Psoas muscle (tissue), 8 donors: ENCODE data around the gene GLRA1. TPM values are rescaled to one million over a fixed set of nuclear protein-coding genes. Genes with fewer than 3 reads are reported as not detected.

Experiments used
- ATAC-seq, 4 donors: fragments of 200-7000 bp; cut with Tn5 transposase; one replicate each; pipeline ENCODE4 v1.9.1; 2020; ENCODE audit warnings: moderate library complexity in 3 of 4, mild to moderate bottlenecking in 2 of 4
- DNase-seq, 2 donors: peaks; one replicate each; pipeline ENCODE4 v3.0.0-alpha.2; 2020
- H3K27ac ChIP-seq: fragments of 200-600 bp; one replicate; pipeline ENCODE4 v1.8.0; 2022
- H3K27me3 ChIP-seq, 3 donors: fragments of 200-600 bp in 1 of 3; one replicate each; pipeline versions ENCODE4 v1.6.1 to v1.8.0; 2013 to 2022; ENCODE audit warnings: low read length in 2 of 3, mild to moderate bottlenecking in 2 of 3, moderate library complexity in 1 of 3; ENCODE audit not compliant: insufficient read depth in 3 of 3
- H3K36me3 ChIP-seq, 2 donors: fragments of 200-600 bp in 1 of 2; one replicate each; pipeline versions ENCODE4 v1.6.1 to v1.8.0; 2013 to 2022; ENCODE audit warnings: low read depth in 1 of 2, mild to moderate bottlenecking in 1 of 2, moderate library complexity in 1 of 2; ENCODE audit not compliant: insufficient read depth in 1 of 2
- H3K4me1 ChIP-seq: fragments of 200-600 bp; one replicate; pipeline ENCODE4 v1.8.0; 2022
- H3K4me3 ChIP-seq: fragments of 200-600 bp; one replicate; pipeline ENCODE4 v1.8.0; 2022; ENCODE audit warnings: mild to moderate bottlenecking
- H3K9me3 ChIP-seq: fragments of 200-600 bp; one replicate; pipeline ENCODE4 v1.8.0; 2022
- WGBS, 3 donors: extraction: QIAGEN DNeasy Blood & Tissue Kit; methylation state at CpG; one replicate each; pipeline versions ENCODE4 v1.1.6 to v1.1.7; 2013; 5-methylcytosine and 5-hydroxymethylcytosine counted together
- intact Hi-C, 2 donors: fragments of 100-400 bp; cut with DNase I; formaldehyde crosslinking; loops; one replicate each; pipeline versions ENCODE4 v1.11.0 to v1.14.2; 2022
- polyA plus RNA-seq, 3 donors: library from polyadenylated mRNA; stranded (reverse); fragments of 200-250 nt; gene quantifications; one replicate each; pipeline ENCODE4 v1.2.3, GENCODE V29; 2013
- total RNA-seq, 4 donors: library from RNA; stranded (reverse); fragmentation: NEBNext Ultra II Directional in 2 of 4; extraction: Animal tissue kit (Norgen Biotek cat#: 25700) in 2 of 4; gene quantifications; one replicate each; pipeline versions ENCODE4 v1.2.1 to v1.2.4, GENCODE V29; 2021 to 2023
- TF ChIP-seq, protein P1 (sequence below): fragments of 200-600 bp; IDR thresholded peaks from one replicate; pipeline ENCODE4 v1.8.0; 2022; ENCODE audit warnings: antibody characterized with exemption
- donor health status: healthy with polysubstance abuse.
- donor health status: DM: no; HTN: no; CAD: no; lungs with moderate emphysema.
- donor health status: Bipolar disorder and iron deficiency.
- donor health status: healthy.
- donor health status: DM: yes; HTN: yes; CAD: no.
- donor health status: DM: no; HTN: no; CAD: no.
- donor health status: DM: no; HTN: no; CAD: no.
- donor health status: DM: yes; HTN: yes; CAD: no.

GLRA1 gene
- total and polyA plus RNA-seq, 7 donors: not detected

- Histone ChIP-seq H3K4me3 (peak overlapping the region; percentile 4), H3K4me1 (peaks cover 76% of the 10 kb centered on the region), H3K36me3 (no peaks in the 10 kb centered on the region), H3K9me3 (no peaks in the 10 kb centered on the region), H3K27ac (peak overlapping the region; percentile 26), H3K27me3 (no peaks in the 10 kb centered on the region)
- ATAC-seq (peak in 1 of 4 donors; percentile 18), DNase-seq (no peak)
- WGBS, 3 donors: 89 to 90% (median 90%) methylated on average over 11 of the region's 11 CpGs
- TF ChIP-seq, protein P1, sequence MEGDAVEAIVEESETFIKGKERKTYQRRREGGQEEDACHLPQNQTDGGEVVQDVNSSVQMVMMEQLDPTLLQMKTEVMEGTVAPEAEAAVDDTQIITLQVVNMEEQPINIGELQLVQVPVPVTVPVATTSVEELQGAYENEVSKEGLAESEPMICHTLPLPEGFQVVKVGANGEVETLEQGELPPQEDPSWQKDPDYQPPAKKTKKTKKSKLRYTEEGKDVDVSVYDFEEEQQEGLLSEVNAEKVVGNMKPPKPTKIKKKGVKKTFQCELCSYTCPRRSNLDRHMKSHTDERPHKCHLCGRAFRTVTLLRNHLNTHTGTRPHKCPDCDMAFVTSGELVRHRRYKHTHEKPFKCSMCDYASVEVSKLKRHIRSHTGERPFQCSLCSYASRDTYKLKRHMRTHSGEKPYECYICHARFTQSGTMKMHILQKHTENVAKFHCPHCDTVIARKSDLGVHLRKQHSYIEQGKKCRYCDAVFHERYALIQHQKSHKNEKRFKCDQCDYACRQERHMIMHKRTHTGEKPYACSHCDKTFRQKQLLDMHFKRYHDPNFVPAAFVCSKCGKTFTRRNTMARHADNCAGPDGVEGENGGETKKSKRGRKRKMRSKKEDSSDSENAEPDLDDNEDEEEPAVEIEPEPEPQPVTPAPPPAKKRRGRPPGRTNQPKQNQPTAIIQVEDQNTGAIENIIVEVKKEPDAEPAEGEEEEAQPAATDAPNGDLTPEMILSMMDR: no peak
- intact Hi-C loops: no loop called here
These were observed 144.3 kb downstream of the GLRA1 start for GRCh38 chr5:151780348-151780747.

DNA sequence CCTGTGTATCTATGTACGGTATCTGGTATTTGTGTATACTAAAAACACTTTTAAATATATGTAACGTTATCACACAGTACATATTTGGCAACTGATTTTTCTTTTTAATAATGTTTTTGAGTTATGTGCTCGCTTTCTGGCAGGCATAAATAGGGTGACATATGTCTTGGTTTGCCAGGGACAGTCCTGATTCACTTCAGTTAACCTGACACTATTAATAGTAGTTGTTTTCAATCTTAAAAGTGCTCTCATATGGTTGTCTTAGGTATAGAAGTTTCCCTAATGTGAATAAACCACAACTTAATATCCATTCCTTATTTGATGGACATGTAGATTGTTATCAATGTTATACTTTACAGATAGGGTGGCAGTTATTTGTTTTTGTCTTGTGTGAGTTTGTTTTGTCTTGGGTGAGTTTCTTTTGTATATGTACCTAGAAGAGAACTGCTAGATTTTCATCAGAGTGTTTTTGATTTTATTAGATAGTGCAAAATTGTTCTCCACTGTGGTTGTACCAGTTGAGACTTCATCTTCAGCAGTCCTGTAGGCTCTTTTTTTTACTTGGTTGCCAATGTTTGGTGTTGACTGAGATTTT lies 145.0 kb downstream of the GLRA1 start:
- Histone ChIP-seq H3K4me3 (peak overlapping the region; percentile 4), H3K36me3 (no peaks in the 10 kb centered on the region), H3K4me1 (peaks cover 79% of the 10 kb centered on the region), H3K27me3 (no peaks in the 10 kb centered on the region), H3K27ac (peak overlapping the region; percentile 26), H3K9me3 (no peaks in the 10 kb centered on the region)
- ATAC-seq (peak; percentile 35 to 74 (median 52)), DNase-seq (no peak)
- WGBS, 3 donors: 30 to 49% (median 33%) methylated on average over 3 of the region's 3 CpGs
- intact Hi-C loops: no loop called here
- TF ChIP-seq, protein P1: no peak

GRCh38 chr5:151775025-151775606 lies 149.5 kb downstream of the GLRA1 start:
- TF ChIP-seq, protein P1: no peak
- peaks cover 53% of the 10 kb centered on the region for H3K4me1 ChIP-seq
- no peaks in the 10 kb centered on the region for H3K9me3 ChIP-seq
- H3K27ac ChIP-seq: peak overlapping the region; percentile 93
- intact Hi-C loops: no loop called here
- H3K36me3 ChIP-seq: no peaks in the 10 kb centered on the region
- DNase-seq (no peak), ATAC-seq (no peak)
- H3K27me3 ChIP-seq: no peaks in the 10 kb centered on the region
- peak overlapping the region; percentile 90 for H3K4me3 ChIP-seq
- WGBS, 3 donors: 17 to 28% (median 22%) methylated on average over 3 of the region's 3 CpGs

- peaks cover 49% of the 10 kb centered on the region for H3K4me1 ChIP-seq
- no peaks in the 10 kb centered on the region for H3K27me3 ChIP-seq
- no peaks in the 10 kb centered on the region for H3K9me3 ChIP-seq
- TF ChIP-seq, protein P1: no peak
- ATAC-seq: no peak
- intact Hi-C loops: no loop called here
- H3K36me3 ChIP-seq: no peaks in the 10 kb centered on the region
- DNase-seq: no peak
- WGBS, 3 donors: 1 to 3% (median 3%) methylated on average over 3 of the region's 3 CpGs
- H3K4me3 ChIP-seq: peak overlapping the region; percentile 90
- H3K27ac ChIP-seq: peak overlapping the region; percentile 93
These were observed 150.7 kb downstream of the GLRA1 start for GRCh38 chr5:151773951-151774350.
